ENCODE results near the gene PRPH2.

DNA sequence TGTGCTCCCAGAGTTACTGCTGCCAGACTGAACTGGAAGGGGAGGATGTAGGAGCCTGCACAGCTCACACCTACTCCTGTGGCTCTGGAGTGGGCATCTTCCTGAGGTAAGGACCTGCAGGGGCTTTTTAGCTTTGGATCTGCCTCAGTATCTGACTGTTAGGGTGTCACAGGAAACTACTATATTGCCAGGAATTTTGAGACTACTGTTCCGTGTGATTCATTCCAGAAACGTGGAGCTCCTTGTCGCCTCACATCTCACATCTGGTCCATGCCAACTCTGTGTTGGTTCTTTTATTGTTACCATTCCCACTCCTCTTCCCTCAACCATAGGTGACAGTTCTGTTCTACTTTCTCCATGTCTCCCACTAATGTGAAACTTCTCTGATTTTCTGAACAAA, 34.1 kb downstream of the PRPH2 start:
- TF ChIP-seq POLR2A (IDR thresholded peaks at IDR 0.05) (no peak), POLR2AphosphoS5 (IDR thresholded peaks at IDR 0.05) (no peak)
- TF ChIP-seq, protein P1, sequence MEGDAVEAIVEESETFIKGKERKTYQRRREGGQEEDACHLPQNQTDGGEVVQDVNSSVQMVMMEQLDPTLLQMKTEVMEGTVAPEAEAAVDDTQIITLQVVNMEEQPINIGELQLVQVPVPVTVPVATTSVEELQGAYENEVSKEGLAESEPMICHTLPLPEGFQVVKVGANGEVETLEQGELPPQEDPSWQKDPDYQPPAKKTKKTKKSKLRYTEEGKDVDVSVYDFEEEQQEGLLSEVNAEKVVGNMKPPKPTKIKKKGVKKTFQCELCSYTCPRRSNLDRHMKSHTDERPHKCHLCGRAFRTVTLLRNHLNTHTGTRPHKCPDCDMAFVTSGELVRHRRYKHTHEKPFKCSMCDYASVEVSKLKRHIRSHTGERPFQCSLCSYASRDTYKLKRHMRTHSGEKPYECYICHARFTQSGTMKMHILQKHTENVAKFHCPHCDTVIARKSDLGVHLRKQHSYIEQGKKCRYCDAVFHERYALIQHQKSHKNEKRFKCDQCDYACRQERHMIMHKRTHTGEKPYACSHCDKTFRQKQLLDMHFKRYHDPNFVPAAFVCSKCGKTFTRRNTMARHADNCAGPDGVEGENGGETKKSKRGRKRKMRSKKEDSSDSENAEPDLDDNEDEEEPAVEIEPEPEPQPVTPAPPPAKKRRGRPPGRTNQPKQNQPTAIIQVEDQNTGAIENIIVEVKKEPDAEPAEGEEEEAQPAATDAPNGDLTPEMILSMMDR (IDR thresholded peaks at IDR 0.05): no peak

All from gastroesophageal sphincter (tissue), 3 donors.